Karpas-422 (cell line): ENCODE measurements around the gene FXYD5. TPM values are rescaled to one million over a fixed set of nuclear protein-coding genes. Genes with fewer than 3 reads are reported as not detected.
"Not testable (repeated sequence)": the region's sequence is repeated elsewhere in the genome, so short reads cannot be mapped to it uniquely, and the experiment has no call there.

Experiments
- DNase-seq: peaks from one replicate; pipeline ENCODE4 v3.0.0-alpha.2; 2015
- H2AFZ ChIP-seq: fragments of 200-600 bp; sonication (generic); 2 replicates; pipeline ENCODE4 v1.6.1; 2014; ENCODE audit warnings: antibody characterized with exemption, low read length, mixed read lengths
- H3K27ac ChIP-seq: fragments of 200-600 bp; sonication (generic); 2 replicates; pipeline ENCODE4 v1.5.1; 2014; ENCODE audit warnings: mild to moderate bottlenecking, low read length, moderate library complexity
- H3K27me3 ChIP-seq: fragments of 200-600 bp; sonication (generic); 2 replicates; pipeline ENCODE4 v1.6.1; 2014; ENCODE audit warnings: low read length, mixed read lengths
- H3K36me3 ChIP-seq: fragments of 200-600 bp; sonication (generic); 2 replicates; pipeline ENCODE4 v1.6.1; 2014; ENCODE audit warnings: low read length, mixed read lengths; ENCODE audit not compliant: insufficient read depth
- H3K4me1 ChIP-seq: fragments of 200-600 bp; sonication (generic); 2 replicates; pipeline ENCODE4 v1.6.1; 2014; ENCODE audit warnings: mild to moderate bottlenecking, low read length, mixed read lengths
- H3K4me2 ChIP-seq: fragments of 200-600 bp; sonication (generic); 2 replicates; pipeline ENCODE4 v1.6.1; 2014; ENCODE audit warnings: low read length, low read depth, mild to moderate bottlenecking; ENCODE audit not compliant: poor library complexity, severe bottlenecking
- H3K4me3 ChIP-seq: fragments of 200-600 bp; sonication (generic); 2 replicates; pipeline ENCODE4 v1.5.1; 2014; ENCODE audit warnings: mild to moderate bottlenecking, antibody characterized with exemption, low read length, mixed read lengths
- H3K79me2 ChIP-seq: fragments of 200-600 bp; sonication (generic); 2 replicates; pipeline ENCODE4 v1.6.1; 2014; ENCODE audit warnings: mild to moderate bottlenecking, low read length, mixed read lengths
- H3K9ac ChIP-seq: fragments of 200-600 bp; sonication (generic); 2 replicates; pipeline ENCODE4 v1.6.0; 2014; ENCODE audit warnings: low read length
- H3K9me2 ChIP-seq: fragments of 200-600 bp; sonication (generic), shearing (Covaris generic); replicated peaks from 2 replicates; pipeline ENCODE4 v1.6.0; 2014; ENCODE audit warnings: mild to moderate bottlenecking, low read length, moderate library complexity; ENCODE audit not compliant: insufficient read depth
- H3K9me3 ChIP-seq: fragments of 300-700, 200-600 bp; sonication (generic); 2 replicates; pipeline ENCODE4 v1.6.1; 2014; ENCODE audit warnings: low read length, mixed read lengths
- H4K20me1 ChIP-seq: fragments of 200-600 bp; sonication (generic); 2 replicates; pipeline ENCODE4 v1.6.1; 2014; ENCODE audit warnings: mild to moderate bottlenecking, antibody characterized with exemption, low read length, low read depth; ENCODE audit not compliant: insufficient read depth
- total RNA-seq: library from RNA; depleted of rRNA; stranded (reverse); fragments of >200 nt; shearing (Covaris generic); gene quantifications from 2 replicates; pipeline ENCODE4 v1.2.3, GENCODE V29; 2014; ENCODE audit warnings: low replicate concordance

The FXYD5 gene
- total RNA-seq, 1 experiment from 2014 or later: 134 TPM

DNA sequence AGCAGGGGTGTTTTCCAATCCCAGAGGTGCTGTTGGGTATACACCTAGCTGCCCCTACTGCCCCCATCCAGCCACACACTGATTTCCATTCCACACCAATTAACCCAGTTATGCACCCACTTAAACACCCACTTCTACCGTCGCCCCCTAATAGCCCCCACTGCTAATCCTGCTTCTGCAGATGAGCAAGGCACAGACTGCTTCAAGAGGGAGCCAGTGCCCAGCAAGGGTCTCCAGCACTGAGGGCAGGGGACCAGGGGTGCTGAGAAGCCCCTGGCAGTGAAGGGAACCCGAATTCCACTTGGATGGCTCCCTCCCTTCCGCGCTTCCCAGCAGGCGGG is 10.3 kb upstream of the FXYD5 start:
- no peak for DNase-seq
- no peak overlapping the region for H3K9ac ChIP-seq
- H3K9me2 ChIP-seq: no peaks in the 10 kb centered on the region
- peaks cover 18% of the 10 kb centered on the region for H3K4me1 ChIP-seq
- H3K36me3 ChIP-seq: no peaks in the 10 kb centered on the region
- H3K79me2 ChIP-seq: no peaks in the 10 kb centered on the region
- H3K9me3 ChIP-seq: no peaks in the 10 kb centered on the region
- no peak overlapping the region for H3K27ac ChIP-seq
- no peaks in the 10 kb centered on the region for H3K27me3 ChIP-seq
- no peak overlapping the region for H3K4me3 ChIP-seq
- no peak overlapping the region for H2AFZ ChIP-seq
- H3K4me2 ChIP-seq: no peak overlapping the region
- H4K20me1 ChIP-seq: no peaks in the 10 kb centered on the region

DNA sequence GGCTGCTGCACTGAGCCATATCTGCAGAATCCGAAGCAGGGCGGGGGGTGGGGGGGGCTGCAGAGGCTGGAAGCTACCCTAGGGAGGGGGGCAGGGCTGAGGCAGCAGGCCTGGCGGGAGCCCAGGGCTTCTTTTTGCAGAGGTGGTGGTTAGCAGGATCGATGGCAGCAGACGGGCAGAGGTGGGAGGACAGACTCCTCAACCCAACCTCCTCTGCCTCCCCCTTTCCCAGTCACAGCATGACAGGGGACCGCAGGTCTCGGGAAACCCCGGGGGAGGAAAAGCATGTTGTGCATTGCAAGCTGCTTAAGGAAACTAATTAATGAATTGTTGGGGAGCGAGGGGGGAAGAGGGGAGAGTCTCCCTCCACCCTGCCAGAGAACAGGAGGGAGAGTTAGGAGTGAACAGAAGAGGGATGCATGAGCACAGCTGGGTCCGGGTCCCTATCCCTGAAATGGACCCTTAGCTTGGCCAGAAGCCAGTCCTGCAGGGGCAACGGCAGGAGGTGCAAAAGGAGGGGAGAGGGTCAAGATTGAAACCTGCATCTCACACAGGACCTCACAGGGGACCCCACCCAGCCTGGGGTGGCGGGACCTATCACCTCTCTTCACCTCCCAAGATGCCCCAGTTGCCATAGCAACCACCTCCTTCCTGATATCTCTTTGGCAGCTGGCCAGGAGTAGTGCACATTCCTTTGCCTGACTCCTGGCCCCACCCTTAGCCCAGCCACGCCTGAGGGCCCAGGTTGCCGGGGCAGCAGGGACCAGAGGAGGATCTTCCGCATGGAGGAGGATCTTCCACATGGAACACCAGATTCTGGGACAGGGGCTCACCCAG is 9.7 kb upstream of the FXYD5 start:
- Histone ChIP-seq H3K79me2 (no peaks in the 10 kb centered on the region), H3K4me2 (no peak overlapping the region), H3K9me2 (no peaks in the 10 kb centered on the region), H3K4me1 (peaks cover 18% of the 10 kb centered on the region), H3K4me3 (no peak overlapping the region), H4K20me1 (no peaks in the 10 kb centered on the region), H2AFZ (no peak overlapping the region), H3K9me3 (no peaks in the 10 kb centered on the region), H3K27ac (no peak overlapping the region), H3K9ac (no peak overlapping the region), H3K36me3 (no peaks in the 10 kb centered on the region), H3K27me3 (no peaks in the 10 kb centered on the region)
- no peak for DNase-seq

- H3K27ac ChIP-seq: no peak overlapping the region
- H3K9me3 ChIP-seq: no peaks in the 10 kb centered on the region
- H3K4me2 ChIP-seq: no peak overlapping the region
- H4K20me1 ChIP-seq: no peaks in the 10 kb centered on the region
- peaks cover 8% of the 10 kb centered on the region for H3K4me1 ChIP-seq
- H3K4me3 ChIP-seq: no peak overlapping the region
- H3K36me3 ChIP-seq: no peaks in the 10 kb centered on the region
- H3K9me2 ChIP-seq: no peaks in the 10 kb centered on the region
- no peak for DNase-seq
- no peak overlapping the region for H3K9ac ChIP-seq
- no peaks in the 10 kb centered on the region for H3K27me3 ChIP-seq
- no peak overlapping the region for H2AFZ ChIP-seq
- no peaks in the 10 kb centered on the region for H3K79me2 ChIP-seq
These were observed 7.6 kb upstream of the FXYD5 start for GRCh38 chr19:35146746-35147459.

- Histone ChIP-seq H2AFZ (no peak overlapping the region), H4K20me1 (no peaks in the 10 kb centered on the region), H3K4me3 (no peak overlapping the region), H3K9ac (no peak overlapping the region), H3K27me3 (no peaks in the 10 kb centered on the region), H3K9me2 (no peaks in the 10 kb centered on the region), H3K27ac (no peak overlapping the region), H3K36me3 (no peaks in the 10 kb centered on the region), H3K4me1 (peaks cover 11% of the 10 kb centered on the region), H3K9me3 (no peaks in the 10 kb centered on the region), H3K4me2 (no peak overlapping the region), H3K79me2 (no peaks in the 10 kb centered on the region)
- DNase-seq: no peak
These were observed 5.1 kb upstream of the FXYD5 start for GRCh38 chr19:35149463-35149862.

- no peaks in the 10 kb centered on the region for H3K36me3 ChIP-seq
- H4K20me1 ChIP-seq: no peaks in the 10 kb centered on the region
- H3K9ac ChIP-seq: no peak overlapping the region
- H3K9me3 ChIP-seq: no peaks in the 10 kb centered on the region
- no peaks in the 10 kb centered on the region for H3K9me2 ChIP-seq
- H3K4me3 ChIP-seq: no peak overlapping the region
- no peaks in the 10 kb centered on the region for H3K27me3 ChIP-seq
- no peak overlapping the region for H3K27ac ChIP-seq
- H2AFZ ChIP-seq: no peak overlapping the region
- no peak overlapping the region for H3K4me2 ChIP-seq
- H3K4me1 ChIP-seq: peaks cover 12% of the 10 kb centered on the region
- H3K79me2 ChIP-seq: peaks cover 7% of the 10 kb centered on the region
- DNase-seq: no peak
These were observed 4.1 kb upstream of the FXYD5 start for GRCh38 chr19:35150445-35150844.

- Histone ChIP-seq H2AFZ (no peak overlapping the region), H3K4me1 (peaks cover 21% of the 10 kb centered on the region), H3K27me3 (no peaks in the 10 kb centered on the region), H3K9ac (no peak overlapping the region), H3K36me3 (no peaks in the 10 kb centered on the region), H4K20me1 (no peaks in the 10 kb centered on the region), H3K9me3 (no peaks in the 10 kb centered on the region), H3K4me3 (no peak overlapping the region), H3K79me2 (peaks cover 17% of the 10 kb centered on the region), H3K27ac (no peak overlapping the region), H3K9me2 (no peaks in the 10 kb centered on the region), H3K4me2 (no peak overlapping the region)
- no peak for DNase-seq
These were observed 3.1 kb upstream of the FXYD5 start for GRCh38 chr19:35151273-35152065.

- not testable (repeated sequence) for H3K4me3 ChIP-seq, H3K9me3 ChIP-seq, H3K27ac ChIP-seq, H2AFZ ChIP-seq, H3K9me2 ChIP-seq, DNase-seq, H3K4me2 ChIP-seq, H3K9ac ChIP-seq, H4K20me1 ChIP-seq, H3K27me3 ChIP-seq
- peaks cover 21% of the 10 kb centered on the region for H3K4me1 ChIP-seq
- peaks cover 20% of the 10 kb centered on the region for H3K79me2 ChIP-seq
- peaks cover 13% of the 10 kb centered on the region; the same call in 1 of the 2 replicates for H3K36me3 ChIP-seq
These were observed 1.4 kb upstream of the FXYD5 start for GRCh38 chr19:35153129-35153522.
